Measurements from ENCODE around the gene PORCN.
"Not testable (repeated sequence)": the region's sequence is repeated elsewhere in the genome, so short reads cannot be mapped to it uniquely, and the experiment has no call there.

The PORCN gene

DNA sequence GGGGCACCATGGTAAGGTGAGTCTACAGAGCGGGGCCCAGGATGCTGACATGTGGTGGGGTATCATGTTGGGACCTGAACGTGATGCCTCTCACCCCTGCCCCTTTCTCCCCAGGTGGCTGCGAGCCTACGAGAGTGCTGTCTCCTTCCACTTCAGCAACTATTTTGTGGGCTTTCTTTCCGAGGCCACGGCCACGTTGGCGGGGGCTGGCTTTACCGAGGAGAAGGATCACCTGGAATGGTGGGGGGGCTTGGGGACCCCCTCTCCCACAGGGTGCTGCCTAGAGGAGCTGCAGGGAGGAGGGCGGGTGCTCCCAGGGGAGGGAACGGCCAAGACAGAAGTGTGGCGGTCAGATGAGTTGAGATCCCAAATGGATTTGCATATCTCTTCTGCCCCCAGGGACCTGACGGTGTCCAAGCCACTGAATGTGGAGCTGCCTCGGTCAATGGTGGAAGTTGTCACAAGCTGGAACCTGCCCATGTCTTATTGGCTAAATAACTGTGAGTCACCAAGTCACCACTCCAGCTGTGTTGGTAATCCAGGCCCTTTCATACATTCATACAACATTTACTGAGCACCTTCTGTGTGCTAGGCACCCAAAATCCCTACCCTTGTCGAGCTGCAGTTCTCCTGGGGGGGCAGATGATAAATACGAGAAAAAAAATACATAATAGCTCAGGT, 5.5 kb downstream of the PORCN start:
- DNase-seq: peak; percentile 26

DNA sequence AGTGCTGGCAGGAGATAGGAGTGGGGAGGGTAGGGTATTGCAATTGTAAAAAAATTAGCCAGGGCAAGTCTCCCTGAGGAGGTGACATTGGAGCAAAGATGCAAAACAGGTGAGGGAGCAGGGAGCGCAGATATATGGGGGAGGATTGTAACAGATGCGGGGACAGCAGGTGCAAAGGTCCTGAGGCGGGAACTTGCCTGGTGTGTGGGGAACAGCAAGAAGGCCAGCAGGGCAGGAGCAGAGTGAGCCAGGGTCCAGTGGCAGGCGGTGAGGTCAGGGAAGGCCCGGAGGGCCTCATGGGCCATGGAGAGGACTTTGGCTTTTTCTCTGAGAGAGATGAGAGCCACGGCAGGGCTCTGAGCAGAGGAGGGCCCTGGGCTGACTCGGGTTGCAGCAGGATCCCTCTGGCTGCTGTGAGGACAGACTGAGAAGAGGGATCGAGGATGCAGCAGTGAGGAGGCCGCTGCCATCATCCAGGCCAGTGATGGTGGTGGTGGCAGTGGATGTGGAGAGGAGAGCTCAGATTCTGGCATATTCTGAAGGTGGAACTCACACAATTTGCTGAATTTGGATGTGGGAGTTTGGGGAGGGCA, 6.2 kb downstream of the PORCN start:
- DNase-seq: peak; percentile 14

DNA sequence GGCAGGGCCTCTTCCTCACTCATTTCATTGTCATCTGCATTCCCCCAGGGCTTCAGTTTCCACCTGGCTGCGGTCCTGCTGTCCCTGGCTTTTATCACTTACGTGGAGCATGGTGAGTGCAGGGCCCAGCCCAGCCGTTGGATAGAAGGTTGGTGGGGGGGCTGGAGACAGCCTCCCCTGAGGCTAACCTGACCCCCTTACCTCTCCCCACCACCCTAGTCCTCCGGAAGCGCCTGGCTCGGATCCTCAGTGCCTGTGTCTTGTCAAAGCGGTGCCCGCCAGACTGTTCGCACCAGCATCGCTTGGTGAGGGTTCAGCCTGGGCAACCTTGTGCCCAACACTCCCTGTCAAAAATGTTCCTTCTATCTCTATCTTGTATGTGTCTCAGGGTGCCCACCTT, 7.0 kb downstream of the PORCN start:
- no peak for DNase-seq

DNA sequence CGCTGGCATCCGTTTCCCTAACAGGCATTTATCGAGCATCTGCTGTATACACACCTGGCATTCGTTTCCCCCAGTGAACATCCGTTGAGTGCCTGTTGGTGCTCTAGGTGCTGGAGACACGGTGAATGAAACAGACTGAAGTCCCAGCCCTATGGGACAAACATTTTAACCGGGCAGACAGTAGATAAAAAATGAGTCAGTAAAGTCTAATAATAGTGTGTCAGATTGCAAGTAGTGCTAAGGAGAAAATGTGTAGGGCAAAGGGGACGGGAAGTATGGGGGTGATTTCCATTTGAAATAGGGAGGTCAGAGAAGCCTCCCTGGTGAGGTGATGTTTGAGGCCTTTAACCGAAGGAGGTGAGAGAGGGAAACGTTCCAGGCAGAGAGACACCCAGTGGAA, 7.5 kb downstream of the PORCN start:
- no peak for DNase-seq

DNA sequence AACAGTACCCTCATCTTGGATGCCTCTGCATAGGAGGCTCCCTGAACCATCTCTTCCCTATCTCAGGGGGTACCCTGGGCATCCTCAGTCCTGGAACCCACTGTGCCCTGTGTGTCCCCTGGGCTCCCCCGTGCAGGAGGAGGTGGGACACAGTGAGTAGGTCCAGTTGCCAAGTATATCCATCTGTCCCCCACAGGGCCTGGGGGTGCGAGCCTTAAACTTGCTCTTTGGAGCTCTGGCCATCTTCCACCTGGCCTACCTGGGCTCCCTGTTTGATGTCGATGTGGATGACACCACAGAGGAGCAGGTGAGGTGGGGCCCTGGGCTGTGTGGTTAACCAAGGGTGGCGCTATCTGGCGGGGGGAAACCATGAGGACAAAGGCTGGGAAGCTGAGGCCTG, 8.2 kb downstream of the PORCN start:
- no peak for DNase-seq

DNA sequence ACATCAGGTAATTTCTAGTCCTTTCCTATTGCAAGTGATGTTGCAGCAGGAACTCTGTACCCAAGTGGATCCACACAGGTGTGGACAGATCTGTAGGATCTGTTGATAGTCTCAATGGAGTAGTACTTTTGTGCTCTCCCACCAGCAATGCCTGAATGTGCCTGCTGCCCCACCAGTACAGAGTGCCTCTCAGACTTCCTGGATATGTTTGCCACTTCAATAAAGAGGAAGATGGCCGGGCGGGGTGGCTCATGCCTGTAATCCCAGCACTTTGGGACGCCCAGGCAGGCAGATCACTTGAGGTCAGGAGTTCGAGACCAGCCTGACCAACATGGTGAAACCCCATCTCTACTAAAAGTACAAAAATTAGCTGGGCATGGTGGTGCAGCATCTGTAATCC, 10.7 kb downstream of the PORCN start:
- DNase-seq: not testable (repeated sequence)

DNA sequence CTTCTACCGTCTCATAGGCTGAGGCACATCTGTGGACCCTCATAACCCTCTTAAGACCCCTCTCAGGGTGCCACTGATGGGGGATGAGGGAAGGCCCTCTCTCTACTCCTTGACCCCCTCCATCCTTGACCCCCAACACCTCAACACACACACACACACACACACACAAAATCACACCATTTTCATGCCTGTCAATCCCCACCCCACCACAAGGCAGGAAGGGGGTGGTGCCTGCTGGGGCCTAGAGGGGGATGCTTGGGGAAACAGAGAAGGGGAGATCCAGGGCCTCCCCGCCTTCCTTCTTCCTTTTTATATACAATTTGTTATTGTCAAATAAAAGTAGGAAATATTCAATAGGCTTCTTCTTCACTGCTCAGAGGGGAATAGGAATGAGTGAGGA, 11.7 kb downstream of the PORCN start:
- no peak for DNase-seq

DNA sequence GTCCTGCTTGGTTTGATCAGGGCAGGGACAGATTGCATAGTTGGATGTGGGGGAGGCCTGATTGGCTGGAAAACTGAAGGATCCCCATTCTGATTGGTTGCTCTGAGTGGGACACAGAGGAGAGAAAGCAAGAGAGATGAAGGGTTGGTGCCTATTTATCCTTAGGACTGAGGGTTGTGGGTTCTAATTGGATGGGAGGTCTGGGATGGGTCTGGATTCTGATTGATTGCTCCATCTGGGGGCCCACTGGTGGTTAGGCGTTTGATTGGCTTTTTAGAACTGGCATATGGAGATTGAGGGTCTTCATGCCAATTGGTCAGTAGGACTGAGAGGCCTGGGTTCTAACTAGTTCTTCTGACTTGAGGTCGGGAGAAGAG, 12.2 kb downstream of the PORCN start:
- DNase-seq: no peak

DNA sequence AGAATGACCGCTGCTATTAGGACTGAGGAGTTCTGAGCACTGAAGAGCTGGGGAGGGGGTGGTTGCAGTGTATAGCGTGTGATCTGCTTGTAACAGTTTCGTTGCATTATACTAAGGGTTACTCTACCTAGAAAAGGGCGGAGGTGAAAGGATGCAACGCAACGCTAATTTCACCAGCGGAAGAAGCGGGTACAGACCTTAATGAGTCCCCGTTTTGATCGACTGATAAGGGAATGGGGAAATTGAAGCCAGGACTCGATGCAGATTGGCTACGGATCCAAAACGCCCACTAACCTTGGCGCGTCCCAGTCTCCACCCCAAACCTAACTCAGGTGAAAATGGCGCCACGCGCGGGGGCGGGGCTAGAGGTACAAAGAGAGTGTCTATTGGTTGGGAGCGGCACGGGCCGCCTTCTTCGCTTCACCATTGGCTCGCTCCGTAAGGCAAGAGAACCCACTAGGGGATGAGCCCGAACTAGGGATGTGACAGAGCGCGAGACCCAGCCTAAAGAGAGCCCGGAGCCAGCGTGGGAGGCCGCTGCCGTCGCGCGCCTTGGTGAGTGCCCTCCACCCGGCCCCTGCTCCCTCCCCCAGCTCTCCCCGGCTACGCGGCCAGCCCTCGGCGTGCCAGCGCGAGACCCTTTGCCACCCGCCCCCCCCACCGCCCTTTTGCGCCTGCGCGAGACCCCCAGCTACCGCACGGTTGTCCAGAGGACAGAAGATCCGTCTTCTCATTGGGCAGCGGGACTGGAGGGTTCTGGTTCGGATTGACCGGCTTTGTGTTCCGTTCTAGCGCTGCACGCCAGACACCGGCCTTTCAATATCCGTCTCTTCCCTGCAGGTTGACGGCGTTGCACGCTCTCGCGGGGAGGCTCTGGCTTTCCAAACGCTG, 12.8 kb downstream of the PORCN start, which contains the start of gene EBP:
TSS of gene EBP (plus strand) at position 456 of the 891 bp plus-strand sequence. CDS start 1,964 bp downstream, outside the sequence.
- peak; percentile 88 for DNase-seq

DNA sequence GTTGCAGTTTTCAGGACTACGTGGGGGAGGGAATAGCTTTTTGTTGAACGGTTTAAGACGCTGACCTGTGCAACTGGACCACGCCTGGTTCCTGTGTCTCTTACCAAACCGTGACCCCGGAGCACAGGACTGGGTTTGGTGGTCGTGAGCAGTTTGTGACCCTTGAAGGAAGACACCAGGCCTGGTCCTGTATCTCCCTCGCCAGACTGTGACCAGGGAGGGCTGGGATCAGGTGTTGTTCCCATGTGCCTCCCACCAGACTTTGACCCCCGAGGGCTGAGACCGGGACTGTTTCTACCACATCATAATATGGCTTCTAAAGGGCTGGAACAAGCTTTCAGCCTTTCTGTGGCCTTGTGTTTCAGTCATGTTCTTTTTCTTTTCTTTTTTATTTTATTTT, 13.5 kb downstream of the PORCN start:
- no peak for DNase-seq

DNA sequence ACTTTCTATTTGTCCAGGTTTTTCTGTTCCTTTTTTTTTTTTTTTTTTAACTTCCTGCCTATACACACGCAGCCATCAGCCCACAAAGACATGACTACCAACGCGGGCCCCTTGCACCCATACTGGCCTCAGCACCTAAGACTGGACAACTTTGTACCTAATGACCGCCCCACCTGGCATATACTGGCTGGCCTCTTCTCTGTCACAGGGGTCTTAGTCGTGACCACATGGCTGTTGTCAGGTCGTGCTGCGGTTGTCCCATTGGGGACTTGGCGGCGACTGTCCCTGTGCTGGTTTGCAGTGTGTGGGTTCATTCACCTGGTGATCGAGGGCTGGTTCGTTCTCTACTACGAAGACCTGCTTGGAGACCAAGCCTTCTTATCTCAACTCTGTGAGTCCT, 14.9 kb downstream of the PORCN start:
- no peak for DNase-seq

DNA sequence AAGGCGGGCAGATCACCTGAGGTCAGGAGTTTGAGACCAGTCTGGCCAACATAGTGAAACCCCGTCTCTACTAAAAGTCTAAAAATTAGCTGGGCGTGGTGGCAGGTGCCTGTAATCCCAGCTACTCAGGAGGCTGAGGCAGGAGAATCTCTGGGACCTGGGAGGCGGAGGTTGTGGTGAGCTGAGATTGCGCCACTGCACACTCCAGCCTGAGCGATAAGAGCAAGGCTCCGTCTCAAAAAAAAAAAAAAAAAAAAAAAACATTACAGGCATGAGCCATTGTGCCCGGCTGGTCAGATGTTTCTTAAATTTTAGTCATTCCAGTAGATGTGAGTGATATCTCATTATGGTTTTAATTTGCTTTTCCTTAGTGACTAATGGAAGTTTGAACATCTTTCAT, 17.1 kb downstream of the PORCN start:
- DNase-seq: not testable (repeated sequence)

DNA sequence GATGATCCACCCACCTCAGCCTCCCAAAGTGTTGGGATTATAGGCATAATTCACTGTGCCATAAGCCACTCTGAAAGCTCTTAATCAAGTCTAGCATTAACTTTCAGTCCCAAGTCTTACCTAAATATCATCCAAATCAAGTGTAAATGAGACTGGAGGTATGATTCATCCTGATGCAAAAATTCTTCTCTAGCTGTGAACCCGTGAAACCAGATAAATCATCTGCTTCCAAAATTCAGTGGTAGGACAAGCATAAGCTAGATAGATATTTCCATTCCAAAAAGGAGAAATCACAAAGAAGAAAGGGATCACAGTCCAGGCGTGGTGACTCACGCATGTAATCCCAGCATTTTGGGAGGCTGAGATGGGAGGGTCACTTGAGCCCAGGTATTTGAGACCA, 21.9 kb downstream of the PORCN start:
- no peak for DNase-seq

DNA sequence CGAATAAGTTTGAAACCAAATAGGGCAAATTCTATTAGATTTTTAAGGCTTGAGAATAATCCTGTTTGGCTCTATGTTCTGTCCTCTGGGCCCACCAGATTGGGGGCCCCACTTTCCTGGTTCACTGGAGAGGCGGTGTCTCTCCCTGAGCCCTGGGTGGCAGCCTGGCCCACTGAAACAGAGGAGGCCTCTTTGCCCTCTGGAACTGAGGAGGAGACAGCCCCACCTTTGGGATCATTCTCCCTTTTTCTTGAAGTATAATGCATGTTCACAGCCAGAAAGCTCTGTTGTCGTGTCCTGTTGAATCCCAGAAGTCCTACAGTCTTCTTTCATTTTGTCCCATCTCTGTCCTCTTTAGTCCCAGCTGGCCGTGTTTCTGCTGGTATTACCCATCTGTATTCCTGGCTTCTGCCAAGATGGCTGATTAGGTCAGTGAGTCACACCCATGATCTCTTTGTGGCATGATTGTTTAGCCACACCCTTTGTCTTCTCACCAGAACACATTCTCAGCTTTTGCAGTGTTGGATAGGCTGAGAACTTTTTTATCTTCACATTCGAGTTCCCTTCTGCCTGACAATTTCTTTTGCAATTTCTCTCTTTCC, 22.7 kb downstream of the PORCN start:
- no peak for DNase-seq

DNA sequence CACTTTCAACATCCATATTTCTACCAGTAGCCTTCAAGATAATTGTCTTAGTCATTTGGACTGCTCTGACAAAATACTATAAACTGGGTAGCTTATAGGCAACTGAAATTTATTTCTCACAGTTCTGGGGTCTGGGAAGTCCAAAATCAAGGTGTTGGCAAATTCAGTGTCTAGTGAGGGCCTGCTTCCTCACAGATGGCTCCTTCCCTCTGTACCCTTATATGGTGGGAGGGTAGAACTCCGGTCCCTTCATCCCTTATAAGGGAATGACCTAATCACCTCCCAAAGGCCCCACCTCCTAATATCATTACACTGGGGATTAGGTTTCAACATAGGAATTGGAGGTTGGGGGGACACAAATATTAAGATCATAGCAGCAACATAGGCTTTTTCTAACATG, 23.4 kb downstream of the PORCN start:
- no peak for DNase-seq

DNA sequence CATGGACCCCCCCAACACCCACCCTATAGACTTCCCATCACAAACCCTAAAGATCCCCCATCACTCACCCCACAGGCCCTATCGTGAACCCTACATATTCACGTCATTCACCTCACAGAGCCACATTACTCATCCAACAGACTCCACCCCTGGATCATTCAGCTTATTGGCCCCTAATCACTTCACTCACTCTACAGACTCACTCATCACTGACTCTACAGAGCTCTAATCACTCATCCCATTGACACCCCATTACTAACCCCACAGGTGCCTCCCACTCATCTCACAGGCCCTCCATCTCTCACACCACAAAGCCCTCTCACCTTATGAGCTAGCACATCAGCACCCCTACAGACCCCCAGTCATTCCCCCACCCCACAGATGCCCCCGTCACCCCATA, 24.4 kb downstream of the PORCN start:
- DNase-seq: no peak

DNA sequence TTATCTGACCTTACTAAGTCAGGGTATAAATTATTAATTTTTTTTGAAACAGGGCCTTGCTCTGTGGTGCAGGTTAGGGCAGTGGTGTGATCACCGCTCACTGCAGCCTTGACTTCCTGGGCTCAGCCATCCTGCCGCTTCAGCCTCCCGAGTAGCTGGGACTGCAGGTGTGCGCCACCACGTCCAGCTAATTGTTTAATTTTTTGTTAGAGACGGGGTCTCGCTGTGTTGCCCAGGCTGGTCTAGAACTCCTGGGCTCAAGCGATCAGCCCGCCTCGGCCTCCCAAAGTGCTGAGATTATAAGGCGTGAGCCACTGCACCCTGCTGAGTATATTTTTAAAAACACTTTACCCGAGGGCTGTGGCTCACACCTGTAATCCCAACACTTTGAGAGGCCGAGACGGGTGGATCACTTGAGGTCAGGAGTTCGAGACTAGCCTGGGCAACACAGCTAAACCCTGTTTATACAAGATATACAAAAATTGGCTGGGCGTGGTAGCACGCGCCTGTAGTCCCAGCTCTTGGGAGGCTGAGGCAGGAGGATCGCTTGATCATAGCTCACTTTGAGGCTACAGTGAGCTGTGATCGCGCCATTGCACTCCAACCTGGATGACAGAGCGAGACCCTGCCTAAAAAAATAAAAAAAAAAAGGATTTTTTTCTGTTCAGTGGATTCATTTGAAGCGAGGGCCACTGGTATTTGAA, 30.0 kb downstream of the PORCN start:
- DNase-seq: no peak

DNA sequence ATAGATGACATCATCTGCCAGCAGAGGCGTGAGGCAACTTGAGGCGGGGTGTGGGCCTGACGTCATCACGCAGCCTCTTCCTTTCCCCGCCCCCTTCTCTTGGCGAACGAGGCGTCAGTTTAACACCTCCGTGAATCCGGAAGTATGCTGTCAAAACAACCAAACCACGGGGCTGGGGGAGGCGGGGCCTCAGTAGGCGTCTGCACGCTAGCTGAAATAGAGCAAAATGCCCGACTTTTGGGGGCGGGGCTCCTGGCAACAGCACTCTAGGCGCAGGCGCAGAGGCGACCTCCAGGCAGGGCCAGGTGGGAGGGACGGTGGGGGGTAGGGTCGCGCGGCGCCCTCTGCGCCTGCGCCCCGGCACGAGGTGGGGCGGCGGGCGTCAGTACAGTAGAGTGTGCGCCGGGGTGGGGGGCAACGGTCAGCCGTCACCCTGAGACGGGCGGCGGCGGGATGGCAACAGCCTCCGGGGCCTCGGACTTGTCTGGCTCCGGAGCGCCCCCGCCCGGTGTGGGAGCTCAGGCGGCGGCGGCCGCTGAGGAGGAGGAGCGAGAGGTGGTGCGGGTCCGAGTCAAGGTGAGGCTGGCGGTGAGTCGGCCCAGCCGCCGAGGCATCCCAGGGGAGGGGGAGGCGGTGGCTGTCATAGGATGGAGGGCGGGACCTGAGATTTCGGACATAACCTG, 30.7 kb downstream of the PORCN start, which contains the start of gene TBC1D25:
TSS of gene TBC1D25 (plus strand) at position 370 of the 683 bp plus-strand sequence. CDS start at position 454, 84 bp downstream.
- peak; percentile 94 for DNase-seq

DNA sequence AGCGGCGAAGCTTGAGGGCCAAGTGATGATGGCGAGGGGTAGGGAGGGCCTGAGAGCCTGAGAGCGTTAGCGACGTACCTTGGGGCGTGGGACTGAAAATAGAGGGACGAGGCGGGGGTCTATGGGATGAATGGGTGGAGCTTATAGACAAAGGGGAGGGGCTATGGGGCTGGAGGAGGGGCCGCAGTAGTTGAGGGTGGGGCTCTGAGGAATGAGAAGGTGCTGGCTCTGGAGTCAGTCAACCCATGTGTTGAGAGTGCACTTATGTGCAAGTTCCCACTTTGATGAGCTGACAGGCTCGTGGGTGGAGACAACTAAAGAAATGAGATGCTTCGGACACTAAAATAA, 31.2 kb downstream of the PORCN start:
- DNase-seq: no peak

DNA sequence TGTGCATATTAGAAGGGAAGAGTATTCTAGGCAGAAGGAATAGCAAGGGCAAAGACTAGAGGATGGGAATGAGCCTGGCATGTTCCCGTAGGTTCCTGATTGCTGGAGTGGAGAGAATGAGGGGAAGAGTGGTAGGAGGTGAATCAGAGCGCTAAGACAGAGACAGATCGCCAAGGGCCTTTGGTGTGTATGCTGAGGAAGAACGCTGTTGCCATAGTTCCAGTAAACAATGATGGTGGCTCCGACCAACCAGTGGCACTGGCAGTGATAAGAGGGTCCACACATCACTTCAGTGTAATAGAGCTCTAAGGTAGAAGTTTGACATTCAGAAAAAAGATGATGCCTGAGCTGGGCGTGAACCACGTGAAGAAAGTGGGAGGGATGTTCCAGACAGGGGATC, 31.7 kb downstream of the PORCN start:
- DNase-seq: no peak

DNA sequence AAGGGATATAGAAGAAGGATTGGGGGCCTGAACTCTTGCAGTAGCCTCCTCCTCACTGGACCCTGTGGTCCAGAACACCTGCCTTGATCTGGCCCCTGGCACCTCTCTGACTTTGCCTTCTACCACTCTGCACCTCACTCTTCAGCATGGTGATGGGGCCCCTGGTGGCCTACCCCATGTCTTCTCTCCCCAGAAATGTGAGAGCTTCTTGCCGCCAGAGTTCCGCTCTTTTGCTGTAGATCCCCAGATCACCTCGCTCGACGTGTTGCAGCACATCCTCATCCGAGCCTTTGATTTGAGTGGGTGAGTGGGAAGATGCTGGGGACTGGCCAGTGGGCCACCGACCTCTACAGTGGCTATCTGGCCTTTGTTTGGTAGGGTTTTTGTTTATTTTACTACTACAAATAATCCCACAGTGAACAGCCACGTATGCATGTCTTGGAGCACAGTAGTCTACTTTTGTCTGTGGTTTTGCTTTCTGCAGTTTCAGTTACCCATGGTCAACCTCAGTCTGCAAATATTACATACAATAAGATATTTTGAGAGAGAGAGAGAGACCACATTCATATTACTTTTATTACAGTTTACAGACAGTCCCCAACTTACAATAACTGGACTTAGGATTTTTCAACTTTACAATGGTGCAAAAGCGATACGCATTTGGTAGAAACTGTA, 32.5 kb downstream of the PORCN start:
- DNase-seq: no peak

DNA sequence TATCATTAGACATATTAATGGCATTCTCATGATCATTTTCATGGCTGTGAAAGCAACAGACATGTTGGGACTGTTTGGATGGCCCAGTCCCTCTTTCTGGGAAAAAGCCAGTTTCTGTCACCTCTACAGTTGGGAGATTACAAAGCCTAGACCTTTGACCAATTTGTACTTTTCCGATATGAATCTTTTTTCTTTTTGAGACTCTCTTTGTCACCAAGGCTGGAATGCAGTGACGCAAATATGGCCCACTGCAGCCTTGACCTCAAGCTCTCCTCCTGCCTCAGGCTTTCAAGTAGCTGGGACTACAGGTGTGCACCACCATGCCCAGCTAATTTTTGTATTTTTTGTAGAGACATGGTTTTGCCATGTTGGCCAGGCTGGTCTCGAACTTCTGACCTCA, 40.1 kb downstream of the PORCN start:
- no peak for DNase-seq

Measured in NCI-H526 treated with DMSO at 0.1 percent for 48 hours (cell line).